Renal cortical epithelial cell (primary cell): ENCODE results near the gene BUD23. TPM values are rescaled to one million over a fixed set of nuclear protein-coding genes. Genes with fewer than 3 reads are reported as not detected.
"Not testable (repeated sequence)": the region's sequence is repeated elsewhere in the genome, so short reads cannot be mapped to it uniquely, and the experiment has no call there.

ENCODE experiments used
- DNase-seq: peaks from one replicate; pipeline ENCODE4 v3.0.0-alpha.2; 2011; ENCODE audit warnings: low read depth
- total RNA-seq: library from RNA; depleted of rRNA; stranded (reverse); fragments of >200 nt; gene quantifications from 2 replicates; pipeline ENCODE4 v1.2.3, GENCODE V29; 2014

Gene BUD23
- total RNA-seq, 1 donor from 2014 or later, result 34.0 TPM

DNA sequence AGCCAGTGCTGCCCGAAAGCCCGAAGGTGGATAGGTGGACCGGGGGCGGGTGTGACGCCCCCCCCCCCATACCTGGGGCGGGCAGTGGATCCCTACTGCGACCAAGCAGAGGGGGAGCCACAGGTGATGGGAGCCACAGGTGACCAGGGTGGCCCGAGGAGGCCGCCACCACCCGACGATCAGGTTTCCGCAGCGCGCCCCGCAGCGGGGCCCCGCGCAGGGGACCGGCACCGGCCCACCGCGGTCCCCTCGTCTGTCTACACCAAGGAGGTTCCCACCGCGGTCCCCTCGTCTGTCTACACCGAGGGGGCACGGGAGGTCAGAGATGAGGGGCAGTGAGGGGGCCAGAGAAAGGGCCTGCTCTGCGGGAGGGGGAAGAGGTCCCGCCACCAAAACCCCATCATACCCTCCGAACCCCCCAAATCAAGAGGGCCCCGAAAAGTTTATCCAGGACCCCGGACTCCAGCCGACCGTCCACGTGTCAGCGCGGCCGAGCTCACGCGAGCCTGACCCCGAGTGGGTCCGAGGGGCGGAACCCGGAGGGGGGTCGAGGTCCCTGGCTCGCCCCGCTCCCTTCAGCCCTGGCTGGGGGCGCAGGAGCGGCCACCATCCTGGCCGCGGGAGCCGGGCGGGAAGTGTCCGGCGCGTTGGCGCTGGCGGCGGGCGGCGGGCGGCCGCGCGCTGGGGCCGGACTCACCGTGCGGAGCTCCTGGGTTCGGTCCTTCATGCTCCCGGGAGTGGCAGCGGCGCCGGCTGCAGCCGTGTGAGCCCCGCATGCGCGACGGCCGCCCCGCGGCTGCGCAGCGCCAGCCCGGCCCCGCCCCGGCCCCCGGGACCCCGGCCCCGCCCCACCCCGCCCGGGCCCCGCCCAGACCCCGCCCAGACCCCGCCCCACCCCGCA is 35.8 kb downstream of the BUD23 start, which contains the start of gene STX1A:
Gene STX1A, minus strand, starts transcription at position 765 of the 901 bp plus-strand sequence. Its CDS starts 38 bp downstream, at position 727.
- DNase-seq, result no peak

- DNase-seq, result no peak
These were observed 36.4 kb downstream of the BUD23 start for GRCh38 chr7:73719806-73720169.

- DNase-seq, result not testable (repeated sequence)
These were observed 37.0 kb downstream of the BUD23 start for GRCh38 chr7:73720443-73720842.

DNA sequence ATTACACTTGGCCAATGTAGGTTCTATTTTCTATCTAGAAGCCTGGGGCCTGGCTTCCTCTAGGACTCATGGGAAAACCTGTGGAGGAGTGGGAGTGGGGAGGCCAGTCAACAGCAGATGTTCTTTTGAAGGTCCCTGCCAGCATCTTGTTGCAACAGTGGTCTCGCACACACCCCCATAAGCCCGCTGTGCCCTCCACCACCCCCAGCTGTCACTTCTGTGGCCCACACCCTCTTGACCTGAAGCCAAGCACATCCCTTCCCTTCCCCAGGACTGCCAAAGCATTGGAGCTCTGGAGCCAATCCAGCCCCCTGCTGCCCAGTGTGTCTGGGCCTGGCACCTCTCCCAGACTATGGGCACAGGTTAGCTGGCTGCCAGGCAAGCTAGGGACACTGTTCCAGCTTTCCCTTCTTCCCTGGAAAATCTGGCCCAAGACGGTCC is 38.0 kb downstream of the BUD23 start:
- no peak for DNase-seq

- not testable (repeated sequence) for DNase-seq
These were observed 38.8 kb downstream of the BUD23 start for GRCh38 chr7:73722182-73722581.

GRCh38 chr7:73722785-73723184 is 39.4 kb downstream of the BUD23 start:
- no peak for DNase-seq

DNA sequence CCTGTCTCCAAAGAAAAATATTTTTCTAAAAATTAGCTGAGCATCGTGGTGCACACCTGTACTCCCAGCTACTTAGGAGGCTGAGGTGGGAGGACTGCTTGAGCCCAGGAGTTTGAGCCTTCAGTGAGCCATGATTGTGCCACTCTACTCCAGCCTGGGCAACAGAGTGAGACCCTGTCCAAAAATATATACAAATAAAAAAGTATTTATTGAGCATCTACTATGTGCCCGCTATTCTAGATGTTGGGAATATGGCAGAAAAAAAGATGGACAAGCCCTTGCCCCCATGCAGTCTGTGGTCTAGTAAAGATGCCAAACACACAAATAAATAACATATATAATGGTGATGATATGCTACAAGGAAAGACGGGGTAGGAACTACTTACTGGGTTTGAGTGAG is 40.4 kb downstream of the BUD23 start:
- DNase-seq, result no peak

- no peak for DNase-seq
These were observed 42.7 kb downstream of the BUD23 start for GRCh38 chr7:73726083-73726466.

- DNase-seq, result no peak
These were observed 44.6 kb downstream of the BUD23 start for GRCh38 chr7:73727952-73728351.

GRCh38 chr7:73728551-73728950 is 45.2 kb downstream of the BUD23 start:
- DNase-seq, result no peak

DNA sequence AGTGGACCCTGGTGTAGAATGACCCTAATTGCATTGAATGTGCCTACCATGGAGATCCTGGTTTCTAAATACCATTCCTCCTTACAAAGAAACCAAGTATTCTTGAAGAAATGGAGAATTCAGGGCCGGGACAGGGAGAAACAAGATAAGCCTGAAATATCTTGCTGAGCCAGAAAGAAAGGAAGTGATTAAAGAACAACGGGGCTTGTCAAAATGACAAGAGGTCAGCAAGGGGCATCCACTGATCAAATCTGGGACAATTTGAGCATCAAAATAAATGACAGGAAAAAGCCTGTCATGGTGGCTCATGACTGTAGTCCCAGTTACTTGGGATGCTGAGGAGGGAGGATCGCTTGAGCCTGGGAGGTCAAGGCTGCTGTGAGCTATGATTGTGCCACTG is 47.1 kb downstream of the BUD23 start:
- DNase-seq, result no peak

DNA sequence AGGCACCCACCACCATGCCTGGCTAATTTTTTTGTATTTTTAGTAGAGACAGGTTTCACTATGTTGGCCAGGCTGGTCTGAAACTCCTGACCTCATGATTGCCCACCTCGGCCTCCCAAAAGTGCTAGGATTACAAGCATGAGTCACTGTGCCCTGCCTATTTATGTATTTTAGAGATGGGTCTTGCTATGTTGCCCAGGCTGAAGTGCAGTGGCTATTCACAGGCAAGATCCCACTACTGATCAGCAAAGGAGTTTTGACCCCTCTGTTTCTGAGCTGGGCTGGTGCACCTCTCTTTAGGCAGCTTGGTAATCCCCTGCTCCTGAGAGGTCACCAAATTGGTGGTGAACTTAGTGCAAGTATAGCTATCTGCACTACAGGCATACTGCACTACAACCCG is 49.0 kb downstream of the BUD23 start:
- DNase-seq, result no peak

GRCh38 chr7:73734619-73735527 is 51.5 kb downstream of the BUD23 start:
- peak; percentile 89 for DNase-seq

- DNase-seq, result no peak
These were observed 52.1 kb downstream of the BUD23 start for GRCh38 chr7:73735528-73735905.

DNA sequence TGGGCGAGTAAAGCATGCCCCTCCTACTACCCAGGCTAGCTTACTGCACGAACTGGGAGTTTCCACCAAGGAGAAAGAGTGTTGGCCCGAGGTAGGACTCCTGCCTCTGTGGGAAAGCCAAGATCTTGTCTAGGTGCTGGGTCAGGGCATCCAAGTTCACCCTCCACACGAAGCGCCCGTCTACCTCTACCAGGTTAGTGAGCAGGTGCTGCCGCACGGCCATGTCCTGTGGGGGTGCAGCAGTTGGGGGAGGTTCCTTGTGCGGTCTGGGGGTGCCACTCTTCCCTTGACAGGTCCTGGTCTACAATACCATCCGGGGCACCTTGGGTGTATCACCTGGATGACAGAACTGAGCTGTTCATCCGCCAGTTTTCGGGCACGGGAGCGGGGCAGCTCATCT is 53.5 kb downstream of the BUD23 start:
- DNase-seq, result no peak

- DNase-seq, result no peak
These were observed 54.3 kb downstream of the BUD23 start for GRCh38 chr7:73737491-73738219.

DNA sequence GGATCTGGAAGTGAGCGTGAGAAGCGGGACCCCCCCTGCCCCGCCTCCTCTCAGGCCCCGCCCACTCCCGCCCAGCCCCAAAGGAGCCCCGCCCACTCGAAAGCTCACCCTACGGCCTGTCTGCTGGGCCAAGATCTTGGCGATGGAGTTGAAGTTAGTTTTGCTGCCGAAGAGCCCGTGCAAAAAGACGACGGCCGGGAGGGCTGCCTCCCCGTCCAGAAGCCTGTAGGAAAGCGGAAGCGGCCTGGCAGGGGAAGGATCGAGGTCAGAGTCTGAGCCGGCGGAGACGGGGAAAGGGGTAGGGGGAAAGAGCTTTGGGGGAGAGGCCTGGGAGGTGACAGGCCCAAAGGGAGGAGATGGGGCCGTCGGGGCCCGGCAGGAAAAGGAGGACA is 54.8 kb downstream of the BUD23 start:
- DNase-seq, result no peak

DNA sequence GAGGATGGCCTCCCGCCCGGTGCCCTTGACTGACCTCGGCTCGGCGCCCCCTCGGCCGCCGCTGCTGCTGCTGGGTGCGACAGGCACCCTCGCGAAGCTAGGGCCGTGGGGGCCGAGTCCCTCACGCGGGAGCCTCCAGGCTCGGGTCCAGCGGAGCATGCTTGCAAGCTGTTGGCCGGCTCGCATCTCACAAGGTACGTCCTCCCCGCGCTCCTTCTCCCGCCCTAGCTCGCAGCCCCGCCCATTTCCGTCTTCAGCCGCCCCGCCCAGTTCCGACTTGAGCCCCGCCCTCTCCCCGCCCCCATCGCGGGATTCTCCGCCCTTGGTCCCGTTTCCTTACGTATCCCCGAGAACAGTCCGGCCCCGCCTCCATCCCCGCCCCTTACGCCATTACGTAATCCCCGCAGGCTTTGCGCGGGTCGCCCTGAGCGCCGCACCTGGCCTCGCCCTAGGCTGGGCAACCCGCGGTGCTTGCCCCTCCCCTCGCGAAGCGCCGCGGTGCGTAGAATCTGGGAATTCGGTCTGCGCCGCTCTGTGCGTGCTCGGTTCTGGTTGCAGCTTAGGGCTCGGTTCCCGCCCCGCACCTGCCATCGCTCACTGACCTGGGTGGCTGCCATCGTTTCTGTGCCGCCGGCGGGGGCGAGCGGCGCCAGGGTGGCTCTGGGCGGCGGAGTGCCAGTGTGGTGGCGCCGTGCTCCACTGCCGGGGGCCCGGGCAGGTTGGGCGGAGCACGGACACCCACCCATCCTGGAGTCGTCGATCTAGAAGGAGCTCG is 55.4 kb downstream of the BUD23 start, which contains the start of gene ABHD11:
Gene ABHD11, minus strand, starts transcription at position 191 of the 775 bp plus-strand sequence. Its CDS starts 32 bp downstream, at position 159.
- peak; percentile 87 for DNase-seq

- DNase-seq, result no peak
These were observed 56.0 kb downstream of the BUD23 start for GRCh38 chr7:73739387-73739767.

GRCh38 chr7:73740212-73740611 is 56.8 kb downstream of the BUD23 start:
- no peak for DNase-seq

GRCh38 chr7:73740771-73741170 is 57.4 kb downstream of the BUD23 start:
- peak; percentile 61 for DNase-seq
